ENCODE results near the gene SLC25A2. TPM values are rescaled to one million over a fixed set of nuclear protein-coding genes. Genes with fewer than 3 reads are reported as not detected.
A peak's percentile ranks its signal among the peaks of the same experiment; 100 is the strongest.

The SLC25A2 gene
- total and polyA plus RNA-seq, 2 of the 13 experiments (the other 11 are each of a cell fraction or from before 2014, with no cell fraction given) = 0.13 TPM; not detected in 1

DNA sequence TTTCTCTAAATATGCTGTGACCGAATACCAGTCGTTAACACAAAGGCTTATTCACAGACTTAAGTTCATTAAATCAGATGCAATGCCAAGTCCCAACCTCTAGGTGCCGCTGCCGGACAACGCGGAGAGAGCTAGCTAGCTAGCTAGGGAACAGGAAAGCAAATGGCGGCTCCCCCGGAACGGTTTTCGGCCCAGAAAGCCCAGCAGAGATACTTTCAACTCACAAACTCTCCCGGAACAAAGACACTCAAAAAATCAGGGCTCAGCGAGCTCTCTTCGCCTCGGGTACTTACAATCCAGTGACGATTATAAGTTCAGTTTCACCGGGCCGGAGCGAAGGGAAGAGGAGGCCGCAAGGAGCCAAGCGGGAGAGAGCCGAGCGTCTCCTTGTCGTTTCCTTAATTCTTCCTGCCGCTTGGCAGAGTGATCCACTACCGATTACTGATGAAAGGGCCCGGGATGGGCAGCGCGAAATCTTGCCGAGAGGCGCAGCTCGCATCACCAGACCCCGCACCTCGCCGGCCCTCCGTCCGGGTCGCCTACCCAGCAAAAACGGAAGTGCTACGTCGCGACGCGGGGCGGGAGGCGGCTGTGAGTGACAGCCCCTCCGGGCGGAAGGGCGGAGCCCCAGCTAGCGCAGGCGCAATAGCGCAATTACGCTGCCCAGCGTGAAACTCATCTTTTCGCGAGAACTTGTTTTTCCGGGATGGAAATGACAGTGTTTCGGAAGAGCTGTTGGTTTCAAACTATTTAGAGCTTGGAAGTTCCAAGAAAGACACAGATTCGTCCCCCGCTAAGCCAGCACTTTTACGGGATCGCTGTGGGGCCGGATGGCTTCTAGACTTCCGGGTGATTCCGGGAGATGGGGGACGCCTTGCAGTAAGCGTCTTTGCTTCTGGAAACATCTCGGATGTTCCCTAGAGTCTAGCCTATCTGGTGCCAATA is 16.6 kb upstream of the SLC25A2 start, which contains the start of gene TAF7 (continued):
- TF ChIP-seq, protein P1, sequence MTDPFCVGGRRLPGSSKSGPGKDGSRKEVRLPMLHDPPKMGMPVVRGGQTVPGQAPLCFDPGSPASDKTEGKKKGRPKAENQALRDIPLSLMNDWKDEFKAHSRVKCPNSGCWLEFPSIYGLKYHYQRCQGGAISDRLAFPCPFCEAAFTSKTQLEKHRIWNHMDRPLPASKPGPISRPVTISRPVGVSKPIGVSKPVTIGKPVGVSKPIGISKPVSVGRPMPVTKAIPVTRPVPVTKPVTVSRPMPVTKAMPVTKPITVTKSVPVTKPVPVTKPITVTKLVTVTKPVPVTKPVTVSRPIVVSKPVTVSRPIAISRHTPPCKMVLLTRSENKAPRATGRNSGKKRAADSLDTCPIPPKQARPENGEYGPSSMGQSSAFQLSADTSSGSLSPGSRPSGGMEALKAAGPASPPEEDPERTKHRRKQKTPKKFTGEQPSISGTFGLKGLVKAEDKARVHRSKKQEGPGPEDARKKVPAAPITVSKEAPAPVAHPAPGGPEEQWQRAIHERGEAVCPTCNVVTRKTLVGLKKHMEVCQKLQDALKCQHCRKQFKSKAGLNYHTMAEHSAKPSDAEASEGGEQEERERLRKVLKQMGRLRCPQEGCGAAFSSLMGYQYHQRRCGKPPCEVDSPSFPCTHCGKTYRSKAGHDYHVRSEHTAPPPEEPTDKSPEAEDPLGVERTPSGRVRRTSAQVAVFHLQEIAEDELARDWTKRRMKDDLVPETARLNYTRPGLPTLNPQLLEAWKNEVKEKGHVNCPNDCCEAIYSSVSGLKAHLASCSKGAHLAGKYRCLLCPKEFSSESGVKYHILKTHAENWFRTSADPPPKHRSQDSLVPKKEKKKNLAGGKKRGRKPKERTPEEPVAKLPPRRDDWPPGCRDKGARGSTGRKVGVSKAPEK (CRISPR knock-in tag; IDR thresholded peaks at IDR 0.05; ENCODE audit: borderline replicate concordance) = no peak
- TF ChIP-seq CENPX (CRISPR knock-in tag; IDR thresholded peaks at IDR 0.05) = no peak
- TF ChIP-seq, protein P2, sequence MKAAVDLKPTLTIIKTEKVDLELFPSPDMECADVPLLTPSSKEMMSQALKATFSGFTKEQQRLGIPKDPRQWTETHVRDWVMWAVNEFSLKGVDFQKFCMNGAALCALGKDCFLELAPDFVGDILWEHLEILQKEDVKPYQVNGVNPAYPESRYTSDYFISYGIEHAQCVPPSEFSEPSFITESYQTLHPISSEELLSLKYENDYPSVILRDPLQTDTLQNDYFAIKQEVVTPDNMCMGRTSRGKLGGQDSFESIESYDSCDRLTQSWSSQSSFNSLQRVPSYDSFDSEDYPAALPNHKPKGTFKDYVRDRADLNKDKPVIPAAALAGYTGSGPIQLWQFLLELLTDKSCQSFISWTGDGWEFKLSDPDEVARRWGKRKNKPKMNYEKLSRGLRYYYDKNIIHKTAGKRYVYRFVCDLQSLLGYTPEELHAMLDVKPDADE (CRISPR knock-in tag; IDR thresholded peaks at IDR 0.05) = no peak
- TF ChIP-seq FOSL1 (CRISPR knock-in tag; IDR thresholded peaks at IDR 0.05; ENCODE audit: borderline replicate concordance) = no peak
- no peak for TF ChIP-seq HMGA1 (CRISPR knock-in tag; conservative IDR thresholded peaks at IDR 0.05)
- TF ChIP-seq FIP1L1 (IDR thresholded peaks at IDR 0.05; ENCODE audit: borderline replicate concordance, insufficient read depth, low read depth, low read length) = no peak
- peak; percentile 83 for TF ChIP-seq KDM2A (CRISPR knock-in tag; IDR thresholded peaks at IDR 0.05; ENCODE audit: borderline replicate concordance, low read depth)
- TF ChIP-seq ZNF230 (CRISPR knock-in tag; IDR thresholded peaks at IDR 0.05) = no peak; the same call in 1 of the 2 replicates
- TF ChIP-seq, protein P3, sequence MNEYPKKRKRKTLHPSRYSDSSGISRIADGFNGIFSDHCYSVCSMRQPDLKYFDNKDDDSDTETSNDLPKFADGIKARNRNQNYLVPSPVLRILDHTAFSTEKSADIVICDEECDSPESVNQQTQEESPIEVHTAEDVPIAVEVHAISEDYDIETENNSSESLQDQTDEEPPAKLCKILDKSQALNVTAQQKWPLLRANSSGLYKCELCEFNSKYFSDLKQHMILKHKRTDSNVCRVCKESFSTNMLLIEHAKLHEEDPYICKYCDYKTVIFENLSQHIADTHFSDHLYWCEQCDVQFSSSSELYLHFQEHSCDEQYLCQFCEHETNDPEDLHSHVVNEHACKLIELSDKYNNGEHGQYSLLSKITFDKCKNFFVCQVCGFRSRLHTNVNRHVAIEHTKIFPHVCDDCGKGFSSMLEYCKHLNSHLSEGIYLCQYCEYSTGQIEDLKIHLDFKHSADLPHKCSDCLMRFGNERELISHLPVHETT (CRISPR knock-in tag; conservative IDR thresholded peaks at IDR 0.05) = peak; percentile 66; the same call in 1 of the 2 replicates
- TF ChIP-seq, protein P4, sequence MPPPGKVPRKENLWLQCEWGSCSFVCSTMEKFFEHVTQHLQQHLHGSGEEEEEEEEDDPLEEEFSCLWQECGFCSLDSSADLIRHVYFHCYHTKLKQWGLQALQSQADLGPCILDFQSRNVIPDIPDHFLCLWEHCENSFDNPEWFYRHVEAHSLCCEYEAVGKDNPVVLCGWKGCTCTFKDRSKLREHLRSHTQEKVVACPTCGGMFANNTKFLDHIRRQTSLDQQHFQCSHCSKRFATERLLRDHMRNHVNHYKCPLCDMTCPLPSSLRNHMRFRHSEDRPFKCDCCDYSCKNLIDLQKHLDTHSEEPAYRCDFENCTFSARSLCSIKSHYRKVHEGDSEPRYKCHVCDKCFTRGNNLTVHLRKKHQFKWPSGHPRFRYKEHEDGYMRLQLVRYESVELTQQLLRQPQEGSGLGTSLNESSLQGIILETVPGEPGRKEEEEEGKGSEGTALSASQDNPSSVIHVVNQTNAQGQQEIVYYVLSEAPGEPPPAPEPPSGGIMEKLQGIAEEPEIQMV (CRISPR knock-in tag; IDR thresholded peaks at IDR 0.05; ENCODE audit: low read depth) = no peak
- TF ChIP-seq TCF12 (IDR thresholded peaks at IDR 0.05) = no peak
- TF ChIP-seq TCF12 (CRISPR knock-in tag; IDR thresholded peaks at IDR 0.05) = no peak
- no peak for TF ChIP-seq NPAS2 (CRISPR knock-in tag; IDR thresholded peaks at IDR 0.05; ENCODE audit: borderline replicate concordance)
- TF ChIP-seq ZNF530 (CRISPR knock-in tag; IDR thresholded peaks at IDR 0.05; ENCODE audit: low read depth) = no peak
- 0 out of 2 replicates have a peak, but pooled peaks have one; percentile 8 for TF ChIP-seq HMG20B (CRISPR knock-in tag; conservative IDR thresholded peaks at IDR 0.05)
- TF ChIP-seq ZNF329 (CRISPR knock-in tag; IDR thresholded peaks at IDR 0.05; ENCODE audit: low read depth) = 0 out of 2 replicates have a peak, but pooled peaks have one; percentile 47
- TF ChIP-seq ZNF549 (CRISPR knock-in tag; IDR thresholded peaks at IDR 0.05) = no peak
- no peak for TF ChIP-seq TBL1XR1 (IDR thresholded peaks at IDR 0.05; ENCODE audit: borderline replicate concordance, low read length, partially characterized antibody)
- TF ChIP-seq U2AF2 (IDR thresholded peaks at IDR 0.05; ENCODE audit: low read depth, low read length) = 0 out of 2 replicates have a peak, but pooled peaks have one; percentile 30
- peak; percentile 84 for TF ChIP-seq ZNF451 (CRISPR knock-in tag; IDR thresholded peaks at IDR 0.05)
